Activated CD8-positive, alpha-beta T cell treated with anti-CD3 and anti-CD28 coated beads for 36 hours (primary cell): ENCODE data around the gene SINHCAF. TPM values are rescaled to one million over a fixed set of nuclear protein-coding genes. Genes with fewer than 3 reads are reported as not detected.

Experiments
- ATAC-seq: fragments of 200-7000 bp; cut with Tn5 transposase; one replicate; pipeline ENCODE4 v1.10.0; 2021; ENCODE audit warnings: mild to moderate bottlenecking, moderate library complexity
- CTCF ChIA-PET: fragments of 350-600 bp; sonication (Branson Sonifier 250); formaldehyde crosslinking; loops from one replicate; lab custom pipeline; 2021; ENCODE audit warnings: antibody characterized with exemption; lab: Charles Lee
- POLR2A ChIA-PET: fragments of 350-600 bp; sonication (Branson Sonifier 250); formaldehyde crosslinking; loops from one replicate; lab custom pipeline; 2021; ENCODE audit warnings: antibody characterized with exemption; lab: Charles Lee
- DNase-seq: peaks from one replicate; pipeline ENCODE4 v3.0.0-alpha.2; 2020
- H3K27ac Mint-ChIP-seq: one replicate; pipeline ENCODE4 v1.8.0; 2021; ENCODE audit warnings: mild to moderate bottlenecking, mixed read lengths
- H3K27me3 Mint-ChIP-seq: one replicate; pipeline ENCODE4 v1.8.0; 2021; ENCODE audit warnings: mixed read lengths
- H3K36me3 Mint-ChIP-seq: one replicate; pipeline ENCODE4 v1.8.0; 2021; ENCODE audit warnings: low read depth, mixed read lengths
- H3K4me1 Mint-ChIP-seq: one replicate; pipeline ENCODE4 v1.8.0; 2021; ENCODE audit warnings: low read depth, mixed read lengths
- H3K4me3 Mint-ChIP-seq: one replicate; pipeline ENCODE4 v1.8.0; 2021; ENCODE audit warnings: mild to moderate bottlenecking, moderate library complexity, mixed read lengths
- H3K9me3 Mint-ChIP-seq: one replicate; pipeline ENCODE4 v1.8.0; 2021; ENCODE audit warnings: mixed read lengths
- CTCF ChIP-seq: fragments of 200-600 bp; IDR thresholded peaks from one replicate; pipeline ENCODE4 v1.8.0; 2022; ENCODE audit warnings: antibody characterized with exemption, mild to moderate bottlenecking
- intact Hi-C: fragments of 100-400 bp; cut with micrococcal nuclease; formaldehyde crosslinking; loops from one replicate; pipeline ENCODE4 v1.10.0; 2022
- total RNA-seq, 2 experiments: library from RNA; stranded (reverse); gene quantifications; one replicate each; pipeline ENCODE4 v1.2.3, GENCODE V29; 2021

Gene SINHCAF
- total RNA-seq, 2 experiments from 2014 or later = 171 to 184 TPM

- TF ChIP-seq CTCF = no peak
- ATAC-seq = no peak
- Mint-ChIP-seq H3K9me3 (no peaks in the 10 kb centered on the region), H3K27me3 (no peaks in the 10 kb centered on the region), H3K36me3 (no peaks in the 10 kb centered on the region), H3K4me3 (no peak overlapping the region), H3K27ac (no peak overlapping the region), H3K4me1 (no peaks in the 10 kb centered on the region)
- intact Hi-C loops = no loop called here
- CTCF ChIA-PET = interaction anchor here (1.2 kb wide), 1 partner anchor 8 kb away, joined by 5 read pairs; no protein-coding TSS in a partner anchor
- DNase-seq = no peak
- POLR2A ChIA-PET = interaction anchor here (0.7 kb wide), 1 partner anchor 9 kb away, joined by 3 read pairs; no protein-coding TSS in a partner anchor
These were observed 62.3 kb downstream of the SINHCAF start for GRCh38 chr12:31263661-31264060.

- CTCF ChIA-PET = interaction anchor here (1.0 to 7.0 kb wide), 3 partner anchors 10 to 25 kb away, joined by 3 to 56 read pairs (median 7); no protein-coding TSS in a partner anchor
- no peaks in the 10 kb centered on the region for H3K9me3 Mint-ChIP-seq
- H3K27ac Mint-ChIP-seq = no peak overlapping the region
These were observed 64.2 kb downstream of the SINHCAF start for GRCh38 chr12:31261744-31262143.

GRCh38 chr12:31260840-31261239, 65.1 kb downstream of the SINHCAF start:
- POLR2A ChIA-PET = no interaction called here
- Mint-ChIP-seq H3K27ac (no peak overlapping the region), H3K9me3 (no peaks in the 10 kb centered on the region), H3K4me3 (no peak overlapping the region), H3K4me1 (no peaks in the 10 kb centered on the region), H3K36me3 (no peaks in the 10 kb centered on the region), H3K27me3 (no peaks in the 10 kb centered on the region)
- intact Hi-C loops = no loop called here
- CTCF ChIA-PET = interaction anchor here (1.0 to 7.0 kb wide), 3 partner anchors 10 to 24 kb away, joined by 3 to 56 read pairs (median 7); no protein-coding TSS in a partner anchor
- TF ChIP-seq CTCF = no peak
- no peak for DNase-seq
- ATAC-seq = no peak

More at GRCh38 chr12:31261744-31262143, 64.2 kb downstream of the SINHCAF start:
- TF ChIP-seq CTCF = no peak
- Mint-ChIP-seq H3K4me1 (no peaks in the 10 kb centered on the region), H3K36me3 (no peaks in the 10 kb centered on the region), H3K4me3 (no peak overlapping the region), H3K27me3 (no peaks in the 10 kb centered on the region)
- DNase-seq (no peak), ATAC-seq (no peak)
- POLR2A ChIA-PET = no interaction called here
- intact Hi-C loops = no loop called here

GRCh38 chr12:31259136-31259886, 66.6 kb downstream of the SINHCAF start:
- H3K27ac Mint-ChIP-seq = no peak overlapping the region
- no peaks in the 10 kb centered on the region for H3K27me3 Mint-ChIP-seq
- ChIA-PET CTCF (interaction anchor here (1.0 to 7.0 kb wide), 3 partner anchors 8 to 14 kb away, joined by 3 to 56 read pairs (median 7); no protein-coding TSS in a partner anchor), POLR2A (no interaction called here)
- no peaks in the 10 kb centered on the region for H3K4me1 Mint-ChIP-seq
- no peak for TF ChIP-seq CTCF
- intact Hi-C loops = loop anchor here (10.0 kb wide), 1 partner anchor 375 kb away; no protein-coding TSS in a partner anchor
- no peaks in the 10 kb centered on the region for H3K9me3 Mint-ChIP-seq
- no peaks in the 10 kb centered on the region for H3K36me3 Mint-ChIP-seq
- no peak overlapping the region for H3K4me3 Mint-ChIP-seq
- ATAC-seq (no peak), DNase-seq (no peak)

GRCh38 chr12:31257784-31258183, 68.2 kb downstream of the SINHCAF start:
- ChIA-PET CTCF (interaction anchor here (1.1 to 7.0 kb wide), 2 partner anchors 15 to 19 kb away, joined by 3 to 56 read pairs; no protein-coding TSS in a partner anchor), POLR2A (no interaction called here)
- DNase-seq (no peak), ATAC-seq (no peak)
- H3K4me3 Mint-ChIP-seq = no peak overlapping the region
- H3K4me1 Mint-ChIP-seq = no peaks in the 10 kb centered on the region
- intact Hi-C loops = loop anchor here (10.0 kb wide), 1 partner anchor 377 kb away; no protein-coding TSS in a partner anchor
- no peak overlapping the region for H3K27ac Mint-ChIP-seq
- peaks cover 2% of the 10 kb centered on the region for H3K27me3 Mint-ChIP-seq
- H3K9me3 Mint-ChIP-seq = no peaks in the 10 kb centered on the region
- TF ChIP-seq CTCF = no peak
- no peaks in the 10 kb centered on the region for H3K36me3 Mint-ChIP-seq
